Germinal center (tissue), 1 donor: ENCODE results near the gene RCOR1.
"Not testable (repeated sequence)": the region's sequence is repeated elsewhere in the genome, so short reads cannot be mapped to it uniquely, and the experiment has no call there.

ENCODE experiments used
- DNase-seq: peaks from one replicate; pipeline ENCODE4 v3.0.0; 2012; ENCODE audit warnings: mixed read lengths, low spot score

Gene RCOR1

DNA sequence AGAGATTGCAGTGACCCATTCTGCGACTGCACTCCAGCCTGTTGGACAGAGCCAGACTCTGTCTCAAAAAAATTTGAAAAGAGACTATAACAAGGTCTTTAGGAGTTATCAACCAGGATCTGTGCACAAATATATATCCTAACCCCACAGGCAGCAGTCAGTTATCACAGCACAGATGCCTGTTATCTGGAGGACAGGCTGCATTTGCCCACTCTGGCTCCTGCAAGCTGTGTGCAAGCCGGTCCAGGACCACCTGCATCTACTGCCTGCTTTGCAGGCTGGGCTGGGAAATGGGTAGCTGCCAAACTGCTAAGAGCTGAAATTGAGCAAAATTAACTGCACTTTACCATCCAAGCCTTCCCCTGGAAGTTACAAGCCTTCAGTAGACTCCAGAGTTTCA is 21.4 kb upstream of the RCOR1 start:
- DNase-seq: no peak

GRCh38 chr14:102571478-102572042 is 20.9 kb upstream of the RCOR1 start:
- DNase-seq: no peak

GRCh38 chr14:102573161-102573560 is 19.3 kb upstream of the RCOR1 start:
- DNase-seq: not testable (repeated sequence)

GRCh38 chr14:102573591-102574046 is 18.8 kb upstream of the RCOR1 start:
- peak; percentile 77 for DNase-seq

- DNase-seq: no peak
Measured at GRCh38 chr14:102574281-102575159, 17.9 kb upstream of the RCOR1 start.

- no peak for DNase-seq
Measured at GRCh38 chr14:102575160-102575845, 17.1 kb upstream of the RCOR1 start.

DNA sequence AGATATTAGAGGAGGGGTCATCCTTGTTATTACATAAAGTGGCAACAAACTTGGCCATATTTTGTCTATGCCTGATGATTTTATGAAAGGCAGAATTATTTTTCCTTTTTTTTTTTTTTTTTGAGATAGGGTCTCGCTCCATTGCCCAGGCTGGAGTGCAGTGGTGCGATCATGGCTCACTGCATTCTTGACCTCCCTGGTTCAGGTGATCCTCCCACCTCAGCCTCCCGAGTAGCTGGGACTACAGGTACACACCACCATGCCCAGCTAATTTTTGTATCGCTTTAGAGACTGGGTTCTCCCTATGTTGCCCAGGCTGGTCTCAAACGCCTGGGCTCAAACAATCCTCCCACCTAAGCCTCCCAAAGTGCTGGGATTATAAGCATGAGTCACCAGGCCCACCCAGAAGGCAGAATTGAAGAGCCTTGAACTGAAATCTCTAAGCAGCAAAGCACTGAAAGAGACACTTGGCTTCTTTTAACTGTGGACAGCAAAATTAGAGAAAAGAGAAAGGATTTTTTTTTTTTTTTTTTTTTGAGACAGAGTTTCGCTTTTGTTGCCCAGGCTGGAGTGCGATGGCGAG is 16.5 kb upstream of the RCOR1 start:
- DNase-seq: not testable (repeated sequence)

- DNase-seq: no peak
Measured at GRCh38 chr14:102578821-102579220, 13.6 kb upstream of the RCOR1 start.

GRCh38 chr14:102579696-102580549 is 12.5 kb upstream of the RCOR1 start:
- DNase-seq: no peak

DNA sequence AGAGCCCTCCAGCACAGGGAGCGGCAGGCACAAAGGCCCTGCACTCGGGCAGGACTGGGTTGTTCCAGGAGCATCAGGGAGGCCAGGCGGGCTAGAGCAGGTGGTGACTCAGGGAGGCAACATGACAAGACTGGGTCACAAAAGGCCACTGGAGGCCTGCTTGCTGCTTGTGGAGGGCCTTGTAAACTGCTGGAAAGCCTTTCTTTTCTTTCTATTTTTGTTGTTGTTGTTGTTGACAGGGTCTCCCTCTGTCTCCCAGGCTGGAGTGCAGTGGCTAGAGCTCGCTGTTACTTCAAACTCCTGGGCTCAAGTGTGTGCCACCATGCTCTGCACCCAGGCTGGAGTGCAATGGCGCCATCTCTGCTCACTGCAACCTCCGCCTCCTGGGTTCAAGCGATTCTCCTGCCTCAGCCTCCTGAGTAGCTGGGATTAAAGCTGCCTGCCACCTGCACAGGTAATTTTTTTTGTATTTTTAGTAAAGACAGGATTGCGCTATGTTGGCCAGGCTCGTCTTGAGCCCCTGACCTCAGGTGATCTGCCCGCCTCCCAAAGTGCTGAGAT is 11.8 kb upstream of the RCOR1 start:
- DNase-seq: no peak

DNA sequence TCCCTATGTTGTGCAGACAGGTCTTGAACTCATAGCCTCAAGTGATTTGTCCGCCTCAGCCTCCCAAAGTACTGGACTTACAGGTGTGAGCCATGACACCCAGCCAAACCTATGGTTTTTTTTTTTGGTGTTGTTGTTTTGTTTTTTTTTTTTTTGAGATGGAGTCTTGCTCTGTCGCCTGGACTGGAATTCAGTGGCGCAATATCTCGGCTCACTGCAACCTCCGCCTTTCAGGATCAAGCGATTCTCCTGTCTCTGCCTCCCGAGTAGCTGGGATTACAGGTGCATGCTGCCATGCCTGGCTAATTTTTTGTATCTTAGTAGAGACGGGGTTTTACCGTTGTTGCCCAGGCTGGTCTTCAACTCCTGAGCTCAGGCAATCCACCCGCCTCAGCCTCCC is 11.3 kb upstream of the RCOR1 start:
- no peak for DNase-seq

DNA sequence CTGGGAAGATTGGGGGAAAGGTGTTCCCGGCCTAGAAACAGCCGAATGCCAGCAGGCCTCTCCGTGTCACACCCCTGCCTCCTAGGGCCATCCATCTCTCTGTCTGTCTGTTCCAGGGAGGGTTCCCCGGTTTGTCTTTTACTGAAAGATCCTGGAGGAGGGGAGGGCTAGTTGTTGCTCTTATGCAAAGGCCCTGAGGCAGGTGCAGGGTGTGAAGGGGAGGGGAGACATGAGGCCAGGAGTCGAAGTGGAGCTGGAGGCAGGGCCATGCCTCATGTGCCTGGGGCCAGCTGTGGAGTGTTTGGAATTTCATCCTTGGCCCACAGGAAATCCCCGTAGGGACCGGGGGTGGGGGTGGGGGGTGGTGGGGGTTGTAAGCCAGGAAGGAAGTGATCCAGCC is 8.7 kb upstream of the RCOR1 start:
- DNase-seq: no peak

- no peak for DNase-seq
Measured at GRCh38 chr14:102584871-102585869, 7.3 kb upstream of the RCOR1 start.

DNA sequence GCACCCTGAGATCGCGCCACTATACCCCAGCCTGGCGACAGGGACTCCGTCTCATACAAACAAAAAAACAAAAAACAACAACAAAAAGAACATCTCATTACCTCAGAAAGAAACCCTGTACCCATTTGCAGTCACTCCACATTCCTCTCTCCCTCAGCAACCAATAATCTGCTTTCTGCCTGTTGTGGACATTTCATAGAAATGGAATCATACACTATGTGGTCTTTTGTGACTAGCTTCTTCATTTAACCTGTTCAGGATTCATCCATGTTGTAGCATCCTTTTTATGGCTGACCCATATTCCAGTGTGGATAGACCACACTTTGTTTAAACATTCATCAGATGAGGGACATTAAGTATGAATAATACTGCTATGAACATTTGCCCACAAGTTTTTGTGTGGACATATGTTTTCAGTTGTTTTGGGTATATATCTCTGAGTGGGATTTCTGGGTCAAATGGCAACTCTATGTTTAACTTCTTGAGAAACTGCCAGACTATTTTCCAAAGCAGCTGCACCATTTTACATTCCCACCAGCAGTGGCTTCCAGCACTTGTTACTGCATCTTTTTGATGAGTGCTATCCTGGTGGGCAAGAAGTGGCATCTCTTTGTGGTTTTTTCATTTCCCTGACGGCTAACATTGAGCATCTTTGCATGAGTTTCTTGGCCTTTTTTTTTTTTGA is 5.9 kb upstream of the RCOR1 start:
- no peak for DNase-seq

GRCh38 chr14:102588821-102589220 is 3.6 kb upstream of the RCOR1 start:
- no peak for DNase-seq

GRCh38 chr14:102589761-102590290 is 2.6 kb upstream of the RCOR1 start:
- DNase-seq: no peak

DNA sequence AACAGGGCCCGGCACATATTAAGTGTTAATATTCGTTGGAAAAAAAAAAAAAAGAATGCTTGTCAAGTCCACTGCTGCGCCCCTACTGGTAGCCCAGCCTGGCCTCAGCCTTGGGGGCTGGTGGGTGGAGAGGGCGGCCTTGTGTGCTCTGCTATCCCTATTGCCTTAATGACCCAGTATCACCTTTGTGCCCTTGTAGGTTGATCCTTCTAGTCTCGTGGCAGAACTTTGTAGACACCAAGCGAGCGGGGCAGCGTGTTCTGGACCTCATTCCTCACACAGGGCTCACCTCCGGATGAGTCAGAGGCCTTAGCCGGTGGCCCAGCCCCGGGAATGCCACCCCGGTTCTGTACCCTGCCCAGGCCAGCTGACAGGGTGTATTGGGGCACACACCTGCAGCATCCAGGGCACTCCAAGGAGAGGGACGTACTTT is 1.8 kb upstream of the RCOR1 start:
- DNase-seq: no peak

GRCh38 chr14:102591372-102591943 is 991 bp upstream of the RCOR1 start:
- DNase-seq: peak; percentile 66

GRCh38 chr14:102592763-102593060 is 263 bp downstream of the RCOR1 start:
- no peak for DNase-seq
